Renal cortical epithelial cell (primary cell): ENCODE data around the gene ARFGAP3. TPM values are rescaled to one million over a fixed set of nuclear protein-coding genes. Genes with fewer than 3 reads are reported as not detected.

Experiments used
- DNase-seq: peaks from one replicate; pipeline ENCODE4 v3.0.0-alpha.2; 2011; ENCODE audit warnings: low read depth
- total RNA-seq: library from RNA; depleted of rRNA; stranded (reverse); fragments of >200 nt; gene quantifications from 2 replicates; pipeline ENCODE4 v1.2.3, GENCODE V29; 2014

Gene ARFGAP3
- 110 and 133 TPM in 2 replicates for total RNA-seq

GRCh38 chr22:42856865-42857704 lies at the start of gene ARFGAP3:
TSS of gene ARFGAP3 (minus strand) at chr22:42857273. CDS start at chr22:42857182, 91 bp downstream.
- DNase-seq = peak; percentile 68

GRCh38 chr22:42905702-42906183 lies 48.7 kb upstream of the ARFGAP3 start:
- no peak for DNase-seq

- no peak for DNase-seq
These were observed 48.1 kb upstream of the ARFGAP3 start for GRCh38 chr22:42905217-42905616.

GRCh38 chr22:42904050-42904449 lies 47.0 kb upstream of the ARFGAP3 start:
- DNase-seq = no peak

- DNase-seq = no peak
These were observed 45.9 kb upstream of the ARFGAP3 start for GRCh38 chr22:42902875-42903510.

GRCh38 chr22:42901790-42902508 lies 44.9 kb upstream of the ARFGAP3 start:
- DNase-seq = no peak

GRCh38 chr22:42897960-42898359 lies 40.9 kb upstream of the ARFGAP3 start:
- DNase-seq = no peak

- DNase-seq = no peak
These were observed 38.5 kb upstream of the ARFGAP3 start for GRCh38 chr22:42895541-42895981.

GRCh38 chr22:42895087-42895486 lies 38.0 kb upstream of the ARFGAP3 start:
- no peak for DNase-seq

- no peak for DNase-seq
These were observed 36.5 kb upstream of the ARFGAP3 start for GRCh38 chr22:42893371-42894150.

- DNase-seq = no peak
These were observed 35.7 kb upstream of the ARFGAP3 start for GRCh38 chr22:42892571-42893316.

- DNase-seq = no peak
These were observed 35.1 kb upstream of the ARFGAP3 start for GRCh38 chr22:42892156-42892555.

- no peak for DNase-seq
These were observed 34.6 kb upstream of the ARFGAP3 start for GRCh38 chr22:42891696-42892095.

- DNase-seq = no peak
These were observed 33.9 kb upstream of the ARFGAP3 start for GRCh38 chr22:42891008-42891407.

- DNase-seq = no peak
These were observed 32.2 kb upstream of the ARFGAP3 start for GRCh38 chr22:42889304-42889703.

GRCh38 chr22:42887523-42888507 lies 30.7 kb upstream of the ARFGAP3 start:
- peak; percentile 66 for DNase-seq

GRCh38 chr22:42887120-42887519 lies 30.0 kb upstream of the ARFGAP3 start:
- DNase-seq = no peak

GRCh38 chr22:42885446-42885845 lies 28.4 kb upstream of the ARFGAP3 start:
- DNase-seq = no peak

GRCh38 chr22:42884616-42885375 lies 27.7 kb upstream of the ARFGAP3 start:
- DNase-seq = no peak
